ENCODE measurements around the gene TIMMDC1.
"Not testable (repeated sequence)": the region's sequence is repeated elsewhere in the genome, so short reads cannot be mapped to it uniquely, and the experiment has no call there.

TIMMDC1 gene

DNA sequence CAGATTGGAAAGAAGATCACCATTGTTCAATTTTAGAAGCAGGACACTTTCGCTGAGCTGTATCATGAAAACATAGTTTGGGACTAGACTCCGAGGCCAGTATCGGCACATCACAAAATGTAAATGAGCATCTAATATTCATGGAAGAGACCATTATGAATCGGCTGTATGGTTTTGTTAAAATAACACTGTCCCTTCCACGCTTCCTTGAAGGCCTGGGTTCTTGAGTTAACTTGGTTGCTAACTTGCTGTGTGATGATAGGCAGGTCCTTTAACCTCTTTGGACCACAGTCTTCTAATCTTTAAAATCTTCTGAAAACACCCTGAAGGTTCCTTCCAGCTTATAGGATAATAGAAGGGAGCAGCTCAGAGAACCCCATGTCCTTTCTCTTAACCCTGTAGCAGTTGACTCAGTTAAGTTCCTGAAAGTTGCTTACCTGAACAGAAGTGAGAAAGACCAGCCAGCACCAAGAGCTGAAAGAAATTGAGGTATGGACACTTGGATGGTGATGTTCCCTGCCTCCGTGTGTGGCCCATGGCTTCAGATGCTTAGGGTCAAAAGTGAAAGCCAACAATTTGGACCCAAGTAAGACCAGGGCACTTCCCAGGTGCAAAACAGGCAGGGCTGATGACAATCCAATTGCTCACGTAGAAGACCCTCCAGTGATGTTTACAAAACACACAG, 59.0 kb downstream of the TIMMDC1 start:
- DNase-seq (ENCODE audit: low spot score) = no peak

- no peak for DNase-seq (ENCODE audit: low spot score)
These were observed 59.5 kb downstream of the TIMMDC1 start for GRCh38 chr3:119557877-119558269.

- DNase-seq (ENCODE audit: low spot score) = no peak
These were observed 60.4 kb downstream of the TIMMDC1 start for GRCh38 chr3:119558626-119559317.

- peak; percentile 42 for DNase-seq (ENCODE audit: low spot score)
These were observed 61.2 kb downstream of the TIMMDC1 start, which contains the start of gene CD80 for GRCh38 chr3:119559441-119559963. Gene CD80, minus strand, starts transcription at chr3:119559614. Its CDS starts 1,886 bp downstream, at chr3:119557728.

DNA sequence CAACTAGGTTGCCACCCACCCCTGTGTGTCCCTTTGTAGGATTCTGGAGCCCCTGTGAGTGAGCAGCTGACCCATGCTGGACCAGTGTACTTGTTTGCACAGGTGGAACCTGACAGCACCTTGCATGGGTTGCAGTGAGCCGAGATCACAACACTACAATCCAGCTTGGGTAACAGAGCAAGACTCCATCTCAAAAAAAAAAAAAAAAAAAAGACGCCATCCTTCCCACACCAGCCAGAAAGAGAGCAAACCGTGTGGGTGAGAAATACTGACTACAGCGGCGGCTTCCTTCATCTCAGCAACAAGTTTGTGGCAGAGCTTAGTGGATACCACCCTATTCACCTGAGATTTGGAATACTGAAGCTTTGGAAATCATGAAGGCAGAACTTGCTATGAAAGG, 61.8 kb downstream of the TIMMDC1 start:
- DNase-seq (ENCODE audit: low spot score) = no peak

GRCh38 chr3:119562307-119562961, 64.1 kb downstream of the TIMMDC1 start:
- no peak for DNase-seq (ENCODE audit: low spot score)

DNA sequence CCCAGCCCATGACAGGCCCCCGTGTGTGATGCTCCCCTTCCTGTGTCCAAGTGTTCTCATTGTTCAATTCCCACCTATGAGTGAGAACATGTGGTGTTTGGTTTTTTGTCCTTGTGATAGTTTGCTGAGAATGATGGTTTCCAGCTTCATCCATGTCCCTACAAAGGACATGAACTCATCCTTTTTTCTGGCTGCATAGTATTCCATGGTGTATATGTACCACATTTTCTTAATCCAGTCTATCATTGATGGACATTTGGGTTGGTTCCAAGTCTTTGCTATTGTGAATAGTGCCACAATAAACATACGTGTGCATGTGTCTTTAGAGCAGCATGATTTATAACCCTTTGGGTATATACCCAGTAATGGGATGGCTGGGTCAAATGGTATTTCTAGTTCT, 65.0 kb downstream of the TIMMDC1 start:
- not testable (repeated sequence) for DNase-seq (ENCODE audit: low spot score)

- no peak for DNase-seq (ENCODE audit: low spot score)
These were observed 70.8 kb downstream of the TIMMDC1 start for GRCh38 chr3:119569156-119569555.

DNA sequence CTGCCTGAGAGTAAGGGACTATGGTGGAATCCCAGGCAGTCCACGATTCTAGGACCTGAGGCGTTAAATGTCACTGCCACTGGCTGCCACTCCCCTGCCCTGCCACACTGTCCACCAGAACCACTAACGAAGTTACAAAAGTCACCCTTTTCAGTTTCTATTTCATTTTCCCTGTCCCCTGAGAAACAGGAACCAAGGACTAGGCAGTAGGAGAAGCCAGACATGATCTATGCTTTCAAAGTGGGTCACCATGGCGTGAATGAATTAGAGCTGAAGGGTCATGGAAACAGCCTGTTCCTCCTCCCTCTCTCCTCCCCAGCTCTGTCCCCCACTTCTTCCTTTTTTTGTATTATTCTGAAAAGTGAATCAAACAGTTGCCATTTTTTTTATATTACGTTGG, 71.9 kb downstream of the TIMMDC1 start:
- no peak for DNase-seq (ENCODE audit: low spot score)

DNA sequence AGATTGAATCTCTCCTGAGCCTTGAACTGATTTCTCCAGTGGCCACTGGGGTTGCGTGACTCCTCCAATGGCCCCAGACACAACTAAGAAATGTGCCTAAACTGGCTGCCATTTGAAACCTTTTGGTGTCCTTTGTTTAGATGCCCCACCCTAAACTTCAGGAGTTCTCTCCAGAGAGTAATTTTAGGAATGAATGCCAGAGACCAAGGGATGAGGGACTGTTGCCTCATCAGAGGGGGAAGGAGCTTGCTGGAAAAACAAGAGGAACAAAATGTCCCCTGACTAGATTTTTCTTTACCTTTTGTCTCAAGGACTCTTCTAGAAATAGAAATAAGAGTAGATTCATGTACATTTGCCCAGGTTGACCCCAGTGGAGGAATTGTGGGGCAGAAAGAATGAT, 72.9 kb downstream of the TIMMDC1 start:
- no peak for DNase-seq (ENCODE audit: low spot score)

GRCh38 chr3:119571688-119572087, 73.3 kb downstream of the TIMMDC1 start:
- DNase-seq (ENCODE audit: low spot score) = no peak
